OCI-M2 (cell line): ENCODE measurements around the gene CEP350.
"Not testable (repeated sequence)": the region's sequence is repeated elsewhere in the genome, so short reads cannot be mapped to it uniquely, and the experiment has no call there.

Source experiments
- DNase-seq: peaks from one replicate; lab custom pipeline; 2025; ENCODE audit not compliant: unreplicated experiment; lab: John Stamatoyannopoulos, UW

CEP350 gene

GRCh38 chr1:179984942-179985341 is 30.3 kb downstream of the CEP350 start:
- DNase-seq = no peak

- no peak for DNase-seq
These were observed 36.2 kb downstream of the CEP350 start for GRCh38 chr1:179990847-179991246.

- DNase-seq = no peak
These were observed 41.0 kb downstream of the CEP350 start for GRCh38 chr1:179995576-179995975.

- DNase-seq = no peak
These were observed 41.5 kb downstream of the CEP350 start for GRCh38 chr1:179996099-179996498.

GRCh38 chr1:180000575-180000974 is 46.0 kb downstream of the CEP350 start:
- DNase-seq = no peak

- no peak for DNase-seq
These were observed 47.8 kb downstream of the CEP350 start for GRCh38 chr1:180002437-180002836.

GRCh38 chr1:180003026-180003695 is 48.6 kb downstream of the CEP350 start:
- no peak for DNase-seq

GRCh38 chr1:180006762-180007161 is 52.2 kb downstream of the CEP350 start:
- not testable (repeated sequence) for DNase-seq

GRCh38 chr1:180020017-180020416 is 65.4 kb downstream of the CEP350 start:
- no peak for DNase-seq

GRCh38 chr1:180026556-180026955 is 71.9 kb downstream of the CEP350 start:
- DNase-seq = no peak

- no peak for DNase-seq
These were observed 73.4 kb downstream of the CEP350 start for GRCh38 chr1:180027949-180028445.

GRCh38 chr1:180028864-180029263 is 74.3 kb downstream of the CEP350 start:
- no peak for DNase-seq

- no peak for DNase-seq
These were observed 75.0 kb downstream of the CEP350 start for GRCh38 chr1:180029524-180030135.

- no peak for DNase-seq
These were observed 77.1 kb downstream of the CEP350 start for GRCh38 chr1:180031664-180032063.

- DNase-seq = no peak
These were observed 78.8 kb downstream of the CEP350 start for GRCh38 chr1:180033390-180033789.

GRCh38 chr1:180040034-180040433 is 85.4 kb downstream of the CEP350 start:
- DNase-seq = no peak

- DNase-seq = no peak
These were observed 87.0 kb downstream of the CEP350 start for GRCh38 chr1:180041582-180041981.

GRCh38 chr1:180042988-180043622 is 88.5 kb downstream of the CEP350 start:
- DNase-seq = no peak

GRCh38 chr1:180043785-180044184 is 89.2 kb downstream of the CEP350 start:
- no peak for DNase-seq

- DNase-seq = no peak
These were observed 92.1 kb downstream of the CEP350 start for GRCh38 chr1:180046674-180047073.

GRCh38 chr1:180053594-180054567 is 99.3 kb downstream of the CEP350 start:
- no peak for DNase-seq
